WTC11 (cell line): ENCODE data around the gene STRN4.
"Not testable (repeated sequence)": the region's sequence is repeated elsewhere in the genome, so short reads cannot be mapped to it uniquely, and the experiment has no call there.

Source experiments
- ETV6 ChIP-seq: sonication (generic); formaldehyde crosslinking; IDR thresholded peaks from 2 replicates; pipeline ENCODE4 v1.8.1; 2022; ENCODE audit warnings: mild to moderate bottlenecking, missing genetic modification reagents
- SP1 ChIP-seq: sonication (generic); formaldehyde crosslinking; conservative IDR thresholded peaks from 2 replicates; pipeline ENCODE4 v1.8.1; 2022; ENCODE audit warnings: missing genetic modification reagents
- TF ChIP-seq, protein P1 (sequence below): fragments of 200-600 bp; IDR thresholded peaks from 2 replicates; pipeline ENCODE4 v1.8.0; 2022; ENCODE audit warnings: antibody characterized with exemption

DNA sequence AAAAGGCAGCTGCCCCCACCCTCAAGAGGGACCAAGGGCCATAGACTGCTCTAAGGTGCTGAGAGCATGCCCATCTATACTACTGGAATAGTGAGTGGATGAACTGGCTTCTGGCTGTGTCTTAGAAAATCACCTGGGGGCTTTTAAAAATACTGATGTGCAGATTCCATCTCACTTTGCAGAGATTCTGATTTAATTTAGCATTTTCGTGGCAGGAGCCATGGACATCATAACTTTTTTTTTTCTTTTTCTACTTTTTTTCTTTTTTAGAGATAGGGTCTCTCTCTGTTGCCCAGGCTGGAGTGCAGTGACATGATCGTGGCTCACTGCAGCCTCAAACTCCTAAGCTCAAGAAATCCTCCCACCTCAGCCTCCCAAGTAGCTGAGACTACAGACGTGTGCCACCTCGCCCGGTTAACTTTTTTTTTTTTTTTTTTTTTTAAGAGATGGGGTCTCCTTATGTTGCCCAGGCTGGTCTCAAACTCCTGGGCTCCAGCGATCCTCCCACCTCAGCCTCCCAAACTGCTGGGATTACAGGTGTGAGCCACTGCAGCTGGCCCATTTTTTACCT is 33.4 kb downstream of the STRN4 start:
- TF ChIP-seq ETV6 (CRISPR knock-in tag); SP1: not testable (repeated sequence)
- TF ChIP-seq, protein P1, sequence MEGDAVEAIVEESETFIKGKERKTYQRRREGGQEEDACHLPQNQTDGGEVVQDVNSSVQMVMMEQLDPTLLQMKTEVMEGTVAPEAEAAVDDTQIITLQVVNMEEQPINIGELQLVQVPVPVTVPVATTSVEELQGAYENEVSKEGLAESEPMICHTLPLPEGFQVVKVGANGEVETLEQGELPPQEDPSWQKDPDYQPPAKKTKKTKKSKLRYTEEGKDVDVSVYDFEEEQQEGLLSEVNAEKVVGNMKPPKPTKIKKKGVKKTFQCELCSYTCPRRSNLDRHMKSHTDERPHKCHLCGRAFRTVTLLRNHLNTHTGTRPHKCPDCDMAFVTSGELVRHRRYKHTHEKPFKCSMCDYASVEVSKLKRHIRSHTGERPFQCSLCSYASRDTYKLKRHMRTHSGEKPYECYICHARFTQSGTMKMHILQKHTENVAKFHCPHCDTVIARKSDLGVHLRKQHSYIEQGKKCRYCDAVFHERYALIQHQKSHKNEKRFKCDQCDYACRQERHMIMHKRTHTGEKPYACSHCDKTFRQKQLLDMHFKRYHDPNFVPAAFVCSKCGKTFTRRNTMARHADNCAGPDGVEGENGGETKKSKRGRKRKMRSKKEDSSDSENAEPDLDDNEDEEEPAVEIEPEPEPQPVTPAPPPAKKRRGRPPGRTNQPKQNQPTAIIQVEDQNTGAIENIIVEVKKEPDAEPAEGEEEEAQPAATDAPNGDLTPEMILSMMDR = not testable (repeated sequence)
